Effector memory CD8-positive, alpha-beta T cell (primary cell): Measurements from ENCODE around the gene AP2A1.
A peak's percentile ranks its signal among the peaks of the same experiment; 100 is the strongest.

Experiments
- ATAC-seq: fragments of 150-1000 bp; cut with Tn5 transposase; replicated peaks from 2 replicates; pipeline ENCODE4 v1.10.0; 2021; ENCODE audit warnings: mild to moderate bottlenecking, moderate library complexity
- DNase-seq, 3 experiments: peaks; one replicate each; pipeline ENCODE4 v3.0.0; 2021
- H3K27ac Mint-ChIP-seq, 2 donors: one replicate each; pipeline ENCODE4 v1.8.0; 2022; ENCODE audit warnings: mild to moderate bottlenecking in 2 of 2, mixed read lengths in 2 of 2, moderate library complexity in 2 of 2
- H3K27me3 Mint-ChIP-seq, 2 donors: one replicate each; pipeline ENCODE4 v1.8.0; 2022; ENCODE audit warnings: mixed read lengths in 2 of 2
- H3K36me3 Mint-ChIP-seq: one replicate; pipeline ENCODE4 v1.8.0; 2022; ENCODE audit warnings: mild to moderate bottlenecking, moderate library complexity, mixed read lengths; ENCODE audit not compliant: insufficient read depth
- H3K4me1 Mint-ChIP-seq, 2 donors: one replicate each; pipeline ENCODE4 v1.8.0; 2022; ENCODE audit warnings: low read depth in 2 of 2, mixed read lengths in 2 of 2
- H3K4me3 Mint-ChIP-seq, 2 donors: one replicate each; pipeline ENCODE4 v1.8.0; 2022; ENCODE audit warnings: mild to moderate bottlenecking in 2 of 2, mixed read lengths in 2 of 2, moderate library complexity in 2 of 2
- H3K9me3 Mint-ChIP-seq, 2 donors: one replicate each; pipeline ENCODE4 v1.8.0; 2022; ENCODE audit warnings: mixed read lengths in 2 of 2

The AP2A1 gene

GRCh38 chr19:49833599-49833998, 66.8 kb downstream of the AP2A1 start:
- H3K27me3 Mint-ChIP-seq, result no peaks in the 10 kb centered on the region
- peaks cover 5 to 6% of the 10 kb centered on the region in 2 donors for H3K4me1 Mint-ChIP-seq
- H3K9me3 Mint-ChIP-seq, result no peaks in the 10 kb centered on the region
- ATAC-seq (no peak), DNase-seq (no peak)
- H3K4me3 Mint-ChIP-seq, result no peak overlapping the region
- H3K27ac Mint-ChIP-seq, result peak overlapping the region in 1 of 2 donors; percentile 35
- H3K36me3 Mint-ChIP-seq, result peaks cover 59% of the 10 kb centered on the region

GRCh38 chr19:49835562-49835961, 68.8 kb downstream of the AP2A1 start:
- peaks cover 52% of the 10 kb centered on the region for H3K36me3 Mint-ChIP-seq
- no peaks in the 10 kb centered on the region for H3K9me3 Mint-ChIP-seq
- H3K27ac Mint-ChIP-seq, result no peak overlapping the region
- ATAC-seq, result no peak
- H3K4me3 Mint-ChIP-seq, result no peak overlapping the region
- peaks cover 2 to 3% of the 10 kb centered on the region in 2 donors for H3K4me1 Mint-ChIP-seq
- DNase-seq, result no peak
- no peaks in the 10 kb centered on the region for H3K27me3 Mint-ChIP-seq

- H3K27ac Mint-ChIP-seq, result peak overlapping the region in 1 of 2 donors; percentile 74
Observed at GRCh38 chr19:49836176-49837008, 69.6 kb downstream of the AP2A1 start.

GRCh38 chr19:49837009-49837310, 70.2 kb downstream of the AP2A1 start:
- no peak for ATAC-seq
- no peaks in the 10 kb centered on the region for H3K27me3 Mint-ChIP-seq
- no peaks in the 10 kb centered on the region for H3K9me3 Mint-ChIP-seq
- H3K4me1 Mint-ChIP-seq, result peaks cover 2 to 3% of the 10 kb centered on the region in 2 donors
- DNase-seq, result no peak
- no peak overlapping the region for H3K4me3 Mint-ChIP-seq
- peaks cover 47% of the 10 kb centered on the region for H3K36me3 Mint-ChIP-seq
- peak overlapping the region in 1 of 2 donors; percentile 74 for H3K27ac Mint-ChIP-seq

More at GRCh38 chr19:49836176-49837008, 69.6 kb downstream of the AP2A1 start:
- H3K36me3 Mint-ChIP-seq, result peaks cover 51% of the 10 kb centered on the region
- ATAC-seq (no peak), DNase-seq (no peak)
- peaks cover 2 to 3% of the 10 kb centered on the region in 2 donors for H3K4me1 Mint-ChIP-seq
- H3K9me3 Mint-ChIP-seq, result no peaks in the 10 kb centered on the region
- H3K4me3 Mint-ChIP-seq, result no peak overlapping the region
- H3K27me3 Mint-ChIP-seq, result no peaks in the 10 kb centered on the region

GRCh38 chr19:49837425-49837824, 70.6 kb downstream of the AP2A1 start:
- Mint-ChIP-seq H3K9me3 (no peaks in the 10 kb centered on the region), H3K27ac (peak overlapping the region in 1 of 2 donors; percentile 74), H3K36me3 (peaks cover 43% of the 10 kb centered on the region), H3K27me3 (no peaks in the 10 kb centered on the region), H3K4me1 (peaks cover 2 to 3% of the 10 kb centered on the region in 2 donors), H3K4me3 (no peak overlapping the region)
- DNase-seq (no peak), ATAC-seq (no peak)

- Mint-ChIP-seq H3K36me3 (peaks cover 30% of the 10 kb centered on the region), H3K9me3 (no peaks in the 10 kb centered on the region), H3K4me3 (no peak overlapping the region), H3K4me1 (peaks cover 2 to 3% of the 10 kb centered on the region in 2 donors), H3K27ac (no peak overlapping the region), H3K27me3 (no peaks in the 10 kb centered on the region)
- DNase-seq (no peak), ATAC-seq (no peak)
Observed at GRCh38 chr19:49838885-49839588, 72.2 kb downstream of the AP2A1 start.

GRCh38 chr19:49839713-49840112, 72.9 kb downstream of the AP2A1 start:
- no peaks in the 10 kb centered on the region for H3K9me3 Mint-ChIP-seq
- no peak overlapping the region for H3K27ac Mint-ChIP-seq
- H3K4me3 Mint-ChIP-seq, result no peak overlapping the region
- no peak for ATAC-seq
- peaks cover 24% of the 10 kb centered on the region for H3K36me3 Mint-ChIP-seq
- peaks cover 2 to 3% of the 10 kb centered on the region in 2 donors for H3K4me1 Mint-ChIP-seq
- H3K27me3 Mint-ChIP-seq, result no peaks in the 10 kb centered on the region
- DNase-seq, result no peak

- H3K27me3 Mint-ChIP-seq, result no peaks in the 10 kb centered on the region
- no peak overlapping the region for H3K27ac Mint-ChIP-seq
- peaks cover 2 to 3% of the 10 kb centered on the region in 2 donors for H3K4me1 Mint-ChIP-seq
- no peak for DNase-seq
- no peak for ATAC-seq
- H3K4me3 Mint-ChIP-seq, result no peak overlapping the region
- peaks cover 18% of the 10 kb centered on the region for H3K36me3 Mint-ChIP-seq
- H3K9me3 Mint-ChIP-seq, result no peaks in the 10 kb centered on the region
Observed at GRCh38 chr19:49840321-49840720, 73.5 kb downstream of the AP2A1 start.

GRCh38 chr19:49840736-49841249, 74.0 kb downstream of the AP2A1 start:
- Mint-ChIP-seq H3K36me3 (peaks cover 18% of the 10 kb centered on the region), H3K27ac (no peak overlapping the region), H3K4me3 (no peak overlapping the region), H3K4me1 (peaks cover 2 to 3% of the 10 kb centered on the region in 2 donors), H3K27me3 (no peaks in the 10 kb centered on the region), H3K9me3 (no peaks in the 10 kb centered on the region)
- ATAC-seq, result no peak
- DNase-seq, result no peak

- Mint-ChIP-seq H3K9me3 (no peaks in the 10 kb centered on the region), H3K27me3 (no peaks in the 10 kb centered on the region), H3K36me3 (peaks cover 6% of the 10 kb centered on the region), H3K4me1 (peaks cover 4 to 5% of the 10 kb centered on the region in 2 donors), H3K27ac (no peak overlapping the region), H3K4me3 (no peak overlapping the region)
- DNase-seq, result no peak
- peak; percentile 54 for ATAC-seq
Observed at GRCh38 chr19:49843265-49843664, 76.5 kb downstream of the AP2A1 start.

GRCh38 chr19:49844138-49845095, 77.6 kb downstream of the AP2A1 start:
- Mint-ChIP-seq H3K4me1 (peaks cover 12 to 14% of the 10 kb centered on the region in 2 donors), H3K9me3 (no peaks in the 10 kb centered on the region), H3K27ac (no peak overlapping the region), H3K4me3 (no peak overlapping the region), H3K36me3 (peaks cover 3% of the 10 kb centered on the region), H3K27me3 (no peaks in the 10 kb centered on the region)
- DNase-seq (no peak), ATAC-seq (no peak)

- Mint-ChIP-seq H3K27me3 (no peaks in the 10 kb centered on the region), H3K4me3 (no peak overlapping the region), H3K9me3 (no peaks in the 10 kb centered on the region), H3K4me1 (peaks cover 18 to 20% of the 10 kb centered on the region in 2 donors), H3K36me3 (peaks cover 7% of the 10 kb centered on the region), H3K27ac (no peak overlapping the region)
- DNase-seq, result no peak
- ATAC-seq, result no peak
Observed at GRCh38 chr19:49845414-49845813, 78.6 kb downstream of the AP2A1 start.

- Mint-ChIP-seq H3K27ac (no peak overlapping the region), H3K36me3 (peaks cover 8% of the 10 kb centered on the region), H3K4me1 (peaks cover 18 to 20% of the 10 kb centered on the region in 2 donors), H3K4me3 (no peak overlapping the region), H3K9me3 (no peaks in the 10 kb centered on the region), H3K27me3 (no peaks in the 10 kb centered on the region)
- DNase-seq (no peak), ATAC-seq (no peak)
Observed at GRCh38 chr19:49846408-49846807, 79.6 kb downstream of the AP2A1 start.
